GM21528 (cell line): ENCODE data around the gene EOLA1.
A peak's percentile ranks its signal among the peaks of the same experiment; 100 is the strongest.
"Not testable (repeated sequence)": the region's sequence is repeated elsewhere in the genome, so short reads cannot be mapped to it uniquely, and the experiment has no call there.

Source experiments
- ATAC-seq: cut with Tn5 transposase; IDR thresholded peaks from one replicate; pipeline ENCODE4 v1.9.1; 2021; ENCODE audit warnings: mild to moderate bottlenecking, moderate library complexity; ENCODE audit not compliant: unreplicated experiment, low FRiP score

The EOLA1 gene

DNA sequence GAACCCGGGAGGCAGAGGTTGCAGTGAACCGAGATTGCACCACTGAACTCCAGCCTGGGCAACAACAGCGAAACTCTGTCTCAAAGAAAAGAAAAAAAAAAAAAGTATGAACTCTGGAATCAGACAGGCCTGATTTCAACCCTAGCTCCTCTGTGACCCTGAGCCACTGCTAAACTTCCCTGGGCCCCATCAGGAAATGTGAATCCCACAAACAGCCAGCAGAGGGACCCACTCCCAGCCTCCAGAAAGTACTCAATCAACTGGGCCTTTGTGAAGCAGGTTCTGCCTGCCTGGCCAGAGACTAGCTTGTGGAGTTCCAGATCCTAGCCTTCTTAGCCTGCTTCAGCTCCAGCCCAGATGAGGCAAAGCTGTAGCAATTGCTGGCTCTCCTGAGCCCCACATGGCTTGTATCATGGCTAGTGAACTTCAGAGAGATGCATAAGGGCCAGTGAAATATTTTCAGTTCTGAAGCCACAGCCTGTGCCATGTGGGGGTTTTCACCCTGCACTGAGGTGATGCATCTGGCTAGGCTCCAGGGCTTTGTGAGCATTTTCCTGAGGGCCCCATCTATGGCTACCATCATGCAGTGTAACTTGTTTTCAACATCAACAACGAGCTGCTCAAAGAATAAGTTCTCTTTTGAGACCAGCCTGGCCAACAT is 28.5 kb upstream of the EOLA1 start:
- ATAC-seq = peak; percentile 89

GRCh38 chrX:149513825-149514428 is 26.9 kb upstream of the EOLA1 start:
- no peak for ATAC-seq

GRCh38 chrX:149515954-149516602 is 24.7 kb upstream of the EOLA1 start:
- no peak for ATAC-seq

DNA sequence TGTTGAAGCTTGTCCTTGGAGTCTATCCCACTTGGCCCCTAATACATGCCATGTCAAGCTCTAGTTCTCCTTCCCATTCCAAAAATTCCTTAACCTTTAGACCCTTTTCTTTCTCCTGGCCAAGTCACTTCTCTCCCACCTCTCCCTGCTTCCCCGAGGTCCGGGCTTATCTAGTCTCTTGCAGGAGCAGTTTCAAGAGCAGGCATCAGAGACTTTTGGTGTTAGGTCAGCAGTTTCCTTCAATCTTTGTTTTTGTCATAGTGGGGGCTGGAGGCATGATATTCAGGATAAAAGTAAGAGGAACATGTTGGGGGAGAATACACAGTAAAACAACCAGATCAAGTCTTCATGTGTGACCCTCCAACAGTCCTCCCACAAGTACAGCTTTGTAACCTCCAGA is 24.2 kb upstream of the EOLA1 start:
- no peak for ATAC-seq

GRCh38 chrX:149517308-149517707 is 23.5 kb upstream of the EOLA1 start:
- ATAC-seq = no peak

GRCh38 chrX:149518236-149518635 is 22.6 kb upstream of the EOLA1 start:
- no peak for ATAC-seq

DNA sequence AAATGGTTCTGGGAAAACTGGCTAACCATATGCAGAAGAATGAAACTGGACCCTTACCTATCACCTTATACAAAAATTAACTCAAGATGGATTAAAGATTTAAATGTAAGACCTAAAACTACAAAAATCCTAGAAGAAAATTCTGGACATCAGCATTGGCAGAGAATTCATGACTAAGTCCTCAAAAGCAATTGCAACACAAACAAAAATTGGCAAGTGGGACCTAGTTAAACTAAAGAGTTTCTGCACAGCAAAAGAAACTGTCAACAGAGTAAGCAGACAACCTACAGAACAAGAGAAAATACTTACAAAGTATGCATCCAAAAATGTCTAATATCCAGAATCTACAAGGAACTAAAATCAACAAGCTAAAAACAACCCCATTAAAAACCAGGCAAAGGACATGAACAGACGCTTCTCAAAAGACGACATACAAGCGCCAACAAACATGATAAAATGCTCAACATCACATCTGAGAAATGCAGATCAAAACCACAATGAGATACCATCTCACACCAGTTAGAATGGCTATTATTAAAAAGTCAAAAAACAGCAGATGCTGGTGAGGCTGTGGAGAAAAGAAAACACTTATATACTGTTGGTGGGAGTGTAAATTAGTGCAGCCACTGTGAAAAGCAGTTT is 20.1 kb upstream of the EOLA1 start:
- ATAC-seq = not testable (repeated sequence)

GRCh38 chrX:149521438-149521837 is 19.4 kb upstream of the EOLA1 start:
- no peak for ATAC-seq

DNA sequence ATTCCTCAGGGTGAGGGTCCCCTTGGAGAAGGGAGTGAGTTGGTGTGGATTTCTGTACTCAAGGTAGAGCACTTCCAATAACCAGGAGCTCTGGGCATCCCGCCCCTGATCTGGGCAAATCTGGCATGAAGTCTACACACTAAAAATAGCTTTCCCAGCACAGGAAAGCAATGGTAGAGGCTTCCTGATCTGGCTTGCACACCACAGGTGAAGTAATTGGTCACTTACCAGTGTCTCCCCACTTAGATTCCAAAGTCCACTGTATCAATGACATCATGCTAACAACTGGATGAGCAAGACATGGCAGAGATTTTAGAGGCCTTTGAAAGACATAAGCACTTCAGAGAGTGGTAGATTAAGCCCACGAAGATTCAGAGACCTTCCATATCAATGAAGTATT is 17.9 kb upstream of the EOLA1 start:
- ATAC-seq = no peak

- ATAC-seq = peak; percentile 96
Measured at GRCh38 chrX:149525389-149525788, 15.4 kb upstream of the EOLA1 start.

DNA sequence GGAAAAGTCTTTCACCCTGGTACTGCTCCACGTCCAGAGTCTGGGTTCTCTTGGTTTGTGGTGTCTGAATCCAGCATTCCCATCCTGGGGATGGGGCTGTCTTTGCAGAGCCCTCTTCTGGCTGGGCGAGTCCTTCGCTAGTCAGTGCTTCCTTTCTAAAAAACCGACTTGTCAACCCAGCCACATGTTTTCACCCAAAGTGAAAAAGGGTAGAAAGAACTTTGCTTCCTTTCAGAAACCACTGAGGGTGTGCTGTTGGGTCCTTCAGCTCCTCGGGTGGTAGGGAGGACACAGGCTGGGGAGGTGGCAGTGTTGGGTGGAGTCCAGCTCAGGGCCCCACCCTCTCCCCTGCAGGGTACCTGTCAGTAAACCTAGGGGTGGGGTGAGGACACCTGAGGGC is 14.9 kb upstream of the EOLA1 start:
- ATAC-seq = peak; percentile 62

DNA sequence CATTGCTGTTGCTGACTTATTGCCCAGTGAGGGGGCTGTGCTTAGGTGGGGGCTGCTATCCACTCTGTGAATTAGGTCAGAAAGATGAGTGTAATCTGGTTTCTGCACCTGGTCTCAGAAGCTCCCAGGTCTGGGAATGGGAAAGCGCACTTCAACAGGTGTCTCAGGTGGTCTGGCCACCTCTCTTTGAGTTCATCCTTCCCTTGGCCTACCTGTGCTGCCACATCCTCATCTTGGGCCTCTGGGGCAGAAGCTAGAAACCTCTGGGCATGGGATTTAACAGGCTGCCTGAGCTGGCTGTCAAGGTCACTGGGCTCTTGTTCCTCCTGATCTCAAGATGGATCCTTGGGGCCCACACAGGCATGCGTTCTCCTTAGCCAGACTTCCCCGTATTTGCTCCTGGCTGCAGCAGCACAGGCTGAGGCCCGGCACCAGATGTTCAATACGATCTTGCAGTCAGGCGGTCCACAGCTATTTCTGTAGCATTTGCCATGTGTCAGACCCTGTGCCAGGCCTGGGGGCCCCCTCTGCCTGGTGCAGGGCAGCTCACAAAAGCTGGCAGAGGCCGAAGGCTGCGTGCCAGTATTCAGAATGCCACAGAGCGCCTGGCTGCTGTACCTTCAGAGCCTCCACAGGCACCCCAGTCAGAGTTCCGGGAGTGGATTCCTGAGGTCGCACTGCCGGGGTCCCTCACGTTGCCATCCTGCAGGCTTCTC is 14.3 kb upstream of the EOLA1 start:
- not testable (repeated sequence) for ATAC-seq

DNA sequence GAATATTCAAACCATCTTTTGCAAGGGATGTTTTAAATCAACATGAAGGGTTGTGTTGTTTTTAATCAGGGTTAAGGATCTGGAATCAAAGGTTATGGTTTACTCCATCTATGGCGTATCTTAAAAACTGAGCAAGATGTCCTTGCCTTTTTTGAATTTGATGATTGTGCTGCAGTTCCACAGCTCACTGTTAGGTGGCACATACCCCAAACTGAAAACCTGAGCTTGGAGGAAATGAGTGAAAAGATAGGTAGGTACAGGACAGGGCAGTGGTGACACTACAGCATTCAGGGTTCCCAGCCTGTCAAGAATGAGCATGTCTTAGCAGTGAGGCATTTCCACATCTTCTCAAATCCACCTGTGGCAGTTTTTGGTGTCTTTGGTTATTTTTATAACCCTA is 13.1 kb upstream of the EOLA1 start:
- no peak for ATAC-seq

- ATAC-seq = no peak
Measured at GRCh38 chrX:149528381-149528780, 12.4 kb upstream of the EOLA1 start.

DNA sequence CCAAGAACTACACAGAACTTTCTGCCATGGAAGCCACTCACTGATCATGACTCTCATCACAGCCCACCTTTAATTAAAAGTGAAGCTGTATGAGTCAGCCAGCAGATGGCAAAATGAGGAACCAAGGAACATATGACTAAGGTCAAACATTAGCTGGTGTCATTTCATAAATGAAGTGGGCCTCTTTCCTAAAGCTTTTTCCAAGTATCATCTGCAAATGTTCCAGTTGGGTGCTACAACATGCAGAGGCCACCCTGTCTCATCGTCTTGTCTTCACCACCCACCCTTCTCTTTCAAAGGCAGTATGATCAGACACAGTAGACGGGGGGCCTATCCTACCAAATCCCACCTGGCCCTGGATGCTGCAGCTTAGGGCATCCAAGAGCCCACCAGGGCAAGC is 9.2 kb upstream of the EOLA1 start:
- ATAC-seq = no peak

DNA sequence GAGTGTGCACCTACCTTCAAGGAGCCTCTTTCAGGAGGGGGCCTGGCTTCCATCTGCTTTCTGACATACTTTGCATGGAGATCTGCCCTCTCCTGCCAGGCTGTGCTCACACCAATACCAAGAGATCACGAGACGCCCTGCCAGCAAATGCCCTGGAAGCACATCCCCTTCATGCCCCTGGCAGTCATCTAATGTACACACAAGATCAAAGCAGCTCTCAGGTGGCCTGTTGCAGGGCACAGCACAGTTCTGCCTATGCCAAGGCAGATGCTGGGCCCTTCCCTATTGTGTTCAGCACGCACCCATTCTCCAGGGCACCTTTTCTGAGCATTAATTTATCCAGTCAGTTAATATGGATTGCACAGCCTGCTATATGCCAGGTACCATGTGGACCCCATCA is 7.9 kb upstream of the EOLA1 start:
- not testable (repeated sequence) for ATAC-seq

GRCh38 chrX:149533999-149534398 is 6.8 kb upstream of the EOLA1 start:
- ATAC-seq = not testable (repeated sequence)

- not testable (repeated sequence) for ATAC-seq
Measured at GRCh38 chrX:149534926-149535602, 5.7 kb upstream of the EOLA1 start.

DNA sequence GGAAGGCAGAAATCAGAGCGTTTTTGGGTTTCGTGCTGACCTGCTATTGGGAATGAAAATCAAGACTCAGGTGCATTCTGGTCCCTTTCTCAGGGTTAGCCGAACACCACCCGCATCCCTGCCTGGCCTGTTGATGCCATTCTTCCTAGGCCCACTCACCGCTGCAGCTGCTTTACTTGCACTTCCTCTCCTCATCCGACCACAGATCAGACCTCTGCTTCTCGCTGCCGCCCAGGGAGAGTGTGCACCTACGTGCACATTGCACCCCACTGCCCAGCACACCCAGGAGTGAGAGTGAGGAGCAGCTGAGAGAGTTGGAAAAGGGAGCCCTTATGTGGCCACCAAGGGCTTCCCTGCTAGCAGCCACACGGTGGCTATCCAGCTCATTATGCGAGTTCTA is 3.3 kb upstream of the EOLA1 start:
- ATAC-seq = not testable (repeated sequence)
